CD4-positive, alpha-beta T cell treated with Interferon alpha-2 for 1 hour (primary cell): ENCODE measurements around the gene TEAD4.

Experiments
- DNase-seq, 2 donors: peaks; one replicate each; pipeline ENCODE4 v3.0.0-alpha.2; 2020 to 2022

TEAD4 gene

GRCh38 chr12:3085341-3086139, 126.3 kb downstream of the TEAD4 start:
- no peak for DNase-seq

- no peak for DNase-seq
Observed at GRCh38 chr12:3086211-3086610, 127.0 kb downstream of the TEAD4 start.

- DNase-seq: no peak
Observed at GRCh38 chr12:3086729-3087323, 127.6 kb downstream of the TEAD4 start.

- no peak for DNase-seq
Observed at GRCh38 chr12:3087758-3088650, 128.8 kb downstream of the TEAD4 start.

- DNase-seq: no peak
Observed at GRCh38 chr12:3089588-3089987, 130.4 kb downstream of the TEAD4 start.
